OCI-LY7 (cell line): ENCODE measurements around the gene CISTR. TPM values are rescaled to one million over a fixed set of nuclear protein-coding genes. Genes with fewer than 3 reads are reported as not detected.

Source experiments
- BruUV-seq: library from RNA; stranded (reverse); fragments of 400-500 nt; replicated peaks from 2 replicates; lab custom pipeline; 2021; lab: Mats Ljungman, UMichigan
- CTCF ChIA-PET: fragments of 300-600 bp; sonication (Branson Sonifier 250); formaldehyde crosslinking; loops from one replicate; lab custom pipeline; 2022; ENCODE audit warnings: antibody characterized with exemption; ENCODE audit not compliant: unreplicated experiment; lab: Charles Lee
- POLR2A ChIA-PET: fragments of 300-600 bp; sonication (Branson Sonifier 250); formaldehyde crosslinking; loops from one replicate; lab custom pipeline; 2022; ENCODE audit warnings: antibody characterized with exemption; lab: Charles Lee
- DNase-seq: peaks from one replicate; pipeline ENCODE4 v3.0.0-alpha.2; 2015; ENCODE audit warnings: low spot score
- H2AFZ ChIP-seq: fragments of 200-600 bp; sonication (generic), shearing (Covaris generic); 2 replicates; pipeline ENCODE4 v1.6.1; 2014; ENCODE audit warnings: mild to moderate bottlenecking, antibody characterized with exemption, low read length, moderate library complexity
- H3K27ac ChIP-seq: fragments of 200-600 bp; sonication (generic); 2 replicates; pipeline ENCODE4 v1.5.1; 2014; ENCODE audit warnings: mixed run types, low read depth, mild to moderate bottlenecking, moderate library complexity, low read length, inconsistent platforms; ENCODE audit not compliant: poor library complexity, severe bottlenecking
- H3K36me3 ChIP-seq: fragments of 200-600 bp; sonication (generic); 2 replicates; pipeline ENCODE4 v1.6.1; 2014; ENCODE audit warnings: mild to moderate bottlenecking, antibody characterized with exemption, low read length, moderate library complexity, mixed read lengths; ENCODE audit not compliant: insufficient read depth
- H3K4me1 ChIP-seq: fragments of 200-600 bp; sonication (generic); 2 replicates; pipeline ENCODE4 v1.5.1; 2014; ENCODE audit warnings: mild to moderate bottlenecking, low read length; ENCODE audit not compliant: insufficient read depth, poor library complexity, severe bottlenecking
- H3K4me2 ChIP-seq: fragments of 200-600 bp; sonication (generic); 2 replicates; pipeline ENCODE4 v1.6.1; 2014; ENCODE audit warnings: mild to moderate bottlenecking, low read length
- H3K4me3 ChIP-seq: fragments of 200-600 bp; sonication (generic); 2 replicates; pipeline ENCODE4 v1.5.1; 2014; ENCODE audit warnings: mild to moderate bottlenecking, low read depth, low read length; ENCODE audit not compliant: poor library complexity, severe bottlenecking
- H3K79me2 ChIP-seq: fragments of 200-600 bp; sonication (generic); 2 replicates; pipeline ENCODE4 v1.6.1; 2016; ENCODE audit warnings: low read depth, mild to moderate bottlenecking, low read length, moderate library complexity, mixed read lengths; ENCODE audit not compliant: insufficient read depth
- H3K9me2 ChIP-seq: fragments of 200-600 bp; sonication (generic); 2 replicates; pipeline ENCODE4 v1.6.1; 2016; ENCODE audit warnings: mild to moderate bottlenecking, low read length, mixed read lengths; ENCODE audit not compliant: insufficient read depth
- H3K9me3 ChIP-seq: fragments of 200-600 bp; sonication (generic); 2 replicates; pipeline ENCODE4 v1.6.1; 2014; ENCODE audit warnings: mild to moderate bottlenecking, mixed run types, low read length, mixed read lengths
- H4K20me1 ChIP-seq: fragments of 200-600 bp; sonication (generic); 2 replicates; pipeline ENCODE4 v1.6.1; 2014; ENCODE audit warnings: mild to moderate bottlenecking, antibody characterized with exemption, low read length, moderate library complexity, mixed read lengths; ENCODE audit not compliant: insufficient read depth
- EZH2phosphoT487 ChIP-seq: fragments of 200-600 bp; sonication (generic); IDR thresholded peaks from 2 replicates; pipeline ENCODE4 v1.6.1; 2018; ENCODE audit warnings: low read depth, borderline replicate concordance, mild to moderate bottlenecking, mixed run types, antibody characterized with exemption, low read length, moderate library complexity, mixed read lengths
- intact Hi-C: fragments of 100-400 bp; cut with micrococcal nuclease; formaldehyde crosslinking; loops from one replicate; pipeline ENCODE4 v1.10.0; 2022; ENCODE audit not compliant: unreplicated experiment
- total RNA-seq, 2 experiments: library from RNA; depleted of rRNA in 1 of 2; stranded (reverse); fragments of >200 nt in 1 of 2; shearing (Covaris generic) in 1 of 2; gene quantifications; 2 replicates each; pipeline ENCODE4 v1.2.3, GENCODE V29; 2014 to 2022
- TF ChIP-seq, protein P1 (sequence below): fragments of 200-600 bp; sonication (generic); conservative IDR thresholded peaks from 2 replicates; pipeline ENCODE4 v1.5.1; 2014; ENCODE audit warnings: mild to moderate bottlenecking, antibody characterized with exemption, low read length, moderate library complexity, mixed read lengths

The CISTR gene
- total RNA-seq, 2 experiments from 2014 or later = 0.76 to 1.3 TPM

DNA sequence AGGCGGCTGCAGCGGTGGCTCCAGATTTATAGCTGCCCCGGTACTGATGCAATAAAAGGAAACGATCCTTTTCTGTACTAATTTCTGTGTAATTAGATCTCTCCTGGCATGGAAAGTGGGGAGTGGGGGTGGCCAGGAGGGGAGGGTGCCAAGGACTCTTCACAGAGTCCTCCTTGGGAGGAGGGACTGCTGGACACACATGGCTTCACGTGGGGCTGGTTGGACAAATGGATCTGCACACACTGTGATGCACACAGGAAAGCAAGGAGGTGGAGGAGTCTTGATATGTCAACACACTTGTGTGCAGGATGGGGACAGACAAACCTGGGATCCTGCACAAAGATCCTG, 52.1 kb downstream of the CISTR start:
- Histone ChIP-seq H3K9me3 (no peaks in the 10 kb centered on the region), H3K79me2 (no peaks in the 10 kb centered on the region), H3K9me2 (no peaks in the 10 kb centered on the region), H3K27ac (no peak overlapping the region), H3K4me3 (no peak overlapping the region), H3K36me3 (no peaks in the 10 kb centered on the region), H3K4me2 (no peak overlapping the region), H3K4me1 (peaks cover 3% of the 10 kb centered on the region), H4K20me1 (no peaks in the 10 kb centered on the region), H2AFZ (no peak overlapping the region)
- no peak for DNase-seq
- TF ChIP-seq, protein P1, sequence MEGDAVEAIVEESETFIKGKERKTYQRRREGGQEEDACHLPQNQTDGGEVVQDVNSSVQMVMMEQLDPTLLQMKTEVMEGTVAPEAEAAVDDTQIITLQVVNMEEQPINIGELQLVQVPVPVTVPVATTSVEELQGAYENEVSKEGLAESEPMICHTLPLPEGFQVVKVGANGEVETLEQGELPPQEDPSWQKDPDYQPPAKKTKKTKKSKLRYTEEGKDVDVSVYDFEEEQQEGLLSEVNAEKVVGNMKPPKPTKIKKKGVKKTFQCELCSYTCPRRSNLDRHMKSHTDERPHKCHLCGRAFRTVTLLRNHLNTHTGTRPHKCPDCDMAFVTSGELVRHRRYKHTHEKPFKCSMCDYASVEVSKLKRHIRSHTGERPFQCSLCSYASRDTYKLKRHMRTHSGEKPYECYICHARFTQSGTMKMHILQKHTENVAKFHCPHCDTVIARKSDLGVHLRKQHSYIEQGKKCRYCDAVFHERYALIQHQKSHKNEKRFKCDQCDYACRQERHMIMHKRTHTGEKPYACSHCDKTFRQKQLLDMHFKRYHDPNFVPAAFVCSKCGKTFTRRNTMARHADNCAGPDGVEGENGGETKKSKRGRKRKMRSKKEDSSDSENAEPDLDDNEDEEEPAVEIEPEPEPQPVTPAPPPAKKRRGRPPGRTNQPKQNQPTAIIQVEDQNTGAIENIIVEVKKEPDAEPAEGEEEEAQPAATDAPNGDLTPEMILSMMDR = no peak
- TF ChIP-seq EZH2phosphoT487 = no peak
- intact Hi-C loops = loop anchor here (10.0 kb wide), 1 partner anchor 285 kb away; the partner anchor contains the start of gene HOXC10
- ChIA-PET POLR2A (interaction anchor here (1.1 to 1.4 kb wide), 3 partner anchors 11 to 80 kb away, joined by 3 to 4 read pairs (median 3); no protein-coding TSS in a partner anchor), CTCF (interaction anchor here (1.3 to 1.4 kb wide), 2 partner anchors 44 to 48 kb away, joined by 3 to 4 read pairs; no protein-coding TSS in a partner anchor)
- BruUV-seq = no TSS peak

DNA sequence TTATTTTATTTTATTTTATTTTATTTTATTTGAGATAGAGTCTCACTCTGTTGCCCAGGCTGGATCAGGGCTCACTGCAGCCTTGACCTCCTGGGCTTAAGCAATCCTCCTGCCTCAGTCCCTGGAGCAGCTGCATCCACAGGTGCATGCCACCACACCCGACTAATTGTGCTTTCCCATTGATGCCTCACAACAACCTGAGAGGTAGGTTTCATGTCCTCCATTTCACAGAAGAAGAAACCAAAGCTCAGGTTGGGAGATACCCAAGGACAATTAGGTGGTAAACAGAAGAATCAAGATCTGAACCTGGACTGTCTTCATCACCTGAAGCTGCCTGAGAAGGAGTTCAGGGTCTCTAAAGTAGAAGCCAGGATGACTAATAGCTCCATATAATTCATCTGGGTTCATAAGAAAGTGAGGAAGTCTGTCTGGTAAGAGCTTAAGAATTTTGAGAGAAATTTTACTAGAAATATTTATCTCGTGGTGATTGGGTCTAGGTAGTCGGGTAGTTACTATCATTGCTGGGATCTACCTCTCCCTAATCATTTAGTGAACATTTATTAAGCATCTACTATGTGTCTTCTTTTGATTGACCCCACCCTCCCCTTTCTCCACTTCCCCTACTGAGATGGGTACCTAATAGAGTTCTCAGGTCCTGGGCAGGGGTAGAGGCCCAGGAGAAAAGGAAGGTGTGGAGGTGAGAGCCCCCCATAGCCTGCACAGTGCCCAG, 52.7 kb downstream of the CISTR start:
- Histone ChIP-seq H3K9me2 (no peaks in the 10 kb centered on the region), H3K9me3 (no peaks in the 10 kb centered on the region), H3K4me1 (peaks cover 3% of the 10 kb centered on the region), H3K27ac (no peak overlapping the region), H3K79me2 (no peaks in the 10 kb centered on the region), H2AFZ (no peak overlapping the region), H4K20me1 (no peaks in the 10 kb centered on the region), H3K4me2 (no peak overlapping the region), H3K4me3 (no peak overlapping the region), H3K36me3 (no peaks in the 10 kb centered on the region)
- CTCF ChIA-PET = interaction anchor here (1.3 to 1.4 kb wide), 2 partner anchors 45 to 48 kb away, joined by 3 to 4 read pairs; no protein-coding TSS in a partner anchor
- no peak for DNase-seq
- BruUV-seq = no TSS peak
- TF ChIP-seq, protein P1 = no peak
- no peak for TF ChIP-seq EZH2phosphoT487
- intact Hi-C loops = no loop called here
- POLR2A ChIA-PET = interaction anchor here (0.8 to 1.1 kb wide), 2 partner anchors 10 to 39 kb away, joined by 3 to 4 read pairs; no protein-coding TSS in a partner anchor
